PC-3 (cell line): ENCODE results near the gene NUMA1. TPM values are rescaled to one million over a fixed set of nuclear protein-coding genes. Genes with fewer than 3 reads are reported as not detected.

ENCODE experiments used
- ATAC-seq: fragments of 200-7000 bp; cut with Tn5 transposase; 2 replicates; pipeline ENCODE4 v1.9.1; 2020; ENCODE audit warnings: mild to moderate bottlenecking, moderate library complexity
- BruUV-seq: library from RNA; stranded (reverse); fragments of 400-500 nt; replicated peaks from 2 replicates; lab custom pipeline; 2021; lab: Mats Ljungman, UMichigan
- CTCF ChIA-PET: fragments of 300-600 bp; sonication (Branson Sonifier 250); formaldehyde crosslinking; loops from one replicate; lab custom pipeline; 2022; ENCODE audit warnings: antibody characterized with exemption; lab: Charles Lee
- POLR2A ChIA-PET: fragments of 300-600 bp; sonication (Branson Sonifier 250); formaldehyde crosslinking; loops from one replicate; lab custom pipeline; 2022; ENCODE audit warnings: antibody characterized with exemption; ENCODE audit not compliant: unreplicated experiment; lab: Charles Lee
- DNase-seq: peaks from one replicate; pipeline ENCODE4 v3.0.0-alpha.2; 2015
- H2AFZ ChIP-seq: fragments of 300-600 bp; sonication (generic); 2 replicates; pipeline ENCODE4 v1.6.0; 2016; ENCODE audit warnings: antibody characterized with exemption, low read length
- H3F3A ChIP-seq: fragments of 300-600 bp; sonication (generic); one replicate; pipeline ENCODE4 v1.6.0; 2017; ENCODE audit warnings: antibody characterized with exemption, low read length, control low read depth, mild to moderate bottlenecking; ENCODE audit not compliant: unreplicated experiment
- H3K27ac ChIP-seq: fragments of 300-600 bp; sonication (generic); 2 replicates; pipeline ENCODE4 v1.5.1; 2016; ENCODE audit warnings: mild to moderate bottlenecking, low read length
- H3K27me3 ChIP-seq: fragments of 300-600 bp; sonication (generic); 2 replicates; pipeline ENCODE4 v1.6.1; 2016; ENCODE audit warnings: low read length, mixed read lengths
- H3K36me3 ChIP-seq: fragments of 300-600 bp; sonication (generic); 2 replicates; pipeline ENCODE4 v1.6.1; 2016; ENCODE audit warnings: low read depth, mixed run types, low read length, mixed read lengths
- H3K4me1 ChIP-seq: fragments of 300-600 bp; sonication (generic); 2 replicates; pipeline ENCODE4 v1.5.1; 2016; ENCODE audit warnings: low read length; ENCODE audit not compliant: insufficient read depth
- H3K4me2 ChIP-seq: fragments of 300-600 bp; sonication (generic); 2 replicates; pipeline ENCODE4 v1.6.0; 2016; ENCODE audit warnings: low read length
- H3K4me3 ChIP-seq: fragments of 300-600 bp; sonication (generic); 2 replicates; pipeline ENCODE4 v1.5.1; 2016; ENCODE audit warnings: mild to moderate bottlenecking, low read length, mixed read lengths
- H3K79me2 ChIP-seq: fragments of 300-600 bp; sonication (generic); 2 replicates; pipeline ENCODE4 v1.6.1; 2017; ENCODE audit warnings: low read length, mixed read lengths
- H3K9ac ChIP-seq: fragments of 300-600 bp; sonication (generic); 2 replicates; pipeline ENCODE4 v1.6.0; 2016; ENCODE audit warnings: mild to moderate bottlenecking, low read length
- H3K9me2 ChIP-seq: fragments of 300-600 bp; sonication (generic); replicated peaks from 2 replicates; pipeline ENCODE4 v1.6.1; 2016; ENCODE audit warnings: mixed run types, low read length, mixed read lengths
- H3K9me3 ChIP-seq: fragments of 300-600 bp; sonication (generic); 2 replicates; pipeline ENCODE4 v1.6.1; 2016; ENCODE audit warnings: low read length, mixed read lengths
- H4K20me1 ChIP-seq: fragments of 300-600 bp; sonication (generic); 2 replicates; pipeline ENCODE4 v1.6.1; 2016; ENCODE audit warnings: low read length, mixed read lengths
- EZH2 ChIP-seq: fragments of 300-600 bp; sonication (generic); IDR thresholded peaks from one replicate; pipeline ENCODE4 v1.6.1; 2017; ENCODE audit warnings: antibody characterized with exemption, mild to moderate bottlenecking, low read length; ENCODE audit not compliant: unreplicated experiment
- EZH2phosphoT487 ChIP-seq: fragments of 300-600 bp; sonication (generic); IDR thresholded peaks from 2 replicates; pipeline ENCODE4 v1.6.1; 2018; ENCODE audit warnings: mild to moderate bottlenecking, antibody characterized with exemption, low read length, borderline replicate concordance
- intact Hi-C: fragments of 100-400 bp; cut with micrococcal nuclease; formaldehyde crosslinking; loops from 2 replicates; pipeline ENCODE4 v1.9.0; 2023
- total RNA-seq: library from RNA; depleted of rRNA; stranded (reverse); fragments of >200 nt; gene quantifications from 2 replicates; pipeline ENCODE4 v1.2.3, GENCODE V29; 2014
- TF ChIP-seq, protein P1 (sequence below): fragments of 300-600 bp; sonication (generic); conservative IDR thresholded peaks from 2 replicates; pipeline ENCODE4 v1.5.1; 2017; ENCODE audit warnings: antibody characterized with exemption, low read depth, mild to moderate bottlenecking, low read length

NUMA1 gene
- total RNA-seq, 1 experiment from 2014 or later: 145 TPM

DNA sequence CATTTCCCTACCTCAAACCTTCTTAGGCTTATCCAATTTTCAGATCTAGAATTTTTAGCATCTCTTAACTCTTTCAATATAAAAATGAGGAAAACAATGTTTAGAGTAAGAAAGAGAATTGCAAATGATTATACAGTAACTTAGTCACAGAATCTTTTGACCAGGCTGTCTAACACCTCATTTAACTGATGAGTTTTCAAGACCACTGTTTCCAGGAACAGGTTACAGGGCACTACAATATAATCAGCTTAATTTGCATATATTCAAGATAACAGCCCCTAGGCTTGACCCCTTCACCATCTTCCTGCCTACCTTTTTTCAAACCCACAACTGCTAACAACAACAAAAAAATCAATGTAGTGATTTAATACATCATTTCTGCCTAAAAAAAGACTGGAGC lies 12.7 kb downstream of the NUMA1 start:
- no peak for TF ChIP-seq EZH2phosphoT487
- TF ChIP-seq, protein P1, sequence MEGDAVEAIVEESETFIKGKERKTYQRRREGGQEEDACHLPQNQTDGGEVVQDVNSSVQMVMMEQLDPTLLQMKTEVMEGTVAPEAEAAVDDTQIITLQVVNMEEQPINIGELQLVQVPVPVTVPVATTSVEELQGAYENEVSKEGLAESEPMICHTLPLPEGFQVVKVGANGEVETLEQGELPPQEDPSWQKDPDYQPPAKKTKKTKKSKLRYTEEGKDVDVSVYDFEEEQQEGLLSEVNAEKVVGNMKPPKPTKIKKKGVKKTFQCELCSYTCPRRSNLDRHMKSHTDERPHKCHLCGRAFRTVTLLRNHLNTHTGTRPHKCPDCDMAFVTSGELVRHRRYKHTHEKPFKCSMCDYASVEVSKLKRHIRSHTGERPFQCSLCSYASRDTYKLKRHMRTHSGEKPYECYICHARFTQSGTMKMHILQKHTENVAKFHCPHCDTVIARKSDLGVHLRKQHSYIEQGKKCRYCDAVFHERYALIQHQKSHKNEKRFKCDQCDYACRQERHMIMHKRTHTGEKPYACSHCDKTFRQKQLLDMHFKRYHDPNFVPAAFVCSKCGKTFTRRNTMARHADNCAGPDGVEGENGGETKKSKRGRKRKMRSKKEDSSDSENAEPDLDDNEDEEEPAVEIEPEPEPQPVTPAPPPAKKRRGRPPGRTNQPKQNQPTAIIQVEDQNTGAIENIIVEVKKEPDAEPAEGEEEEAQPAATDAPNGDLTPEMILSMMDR: no peak
- no peak for TF ChIP-seq EZH2
- H3K9me2 ChIP-seq: no peaks in the 10 kb centered on the region
- intact Hi-C loops: no loop called here
- no peak overlapping the region for H3K4me3 ChIP-seq
- peaks cover 80% of the 10 kb centered on the region for H3K79me2 ChIP-seq
- no peaks in the 10 kb centered on the region for H3K9me3 ChIP-seq
- peaks cover 31% of the 10 kb centered on the region; the same call in 1 of the 2 replicates for H3K36me3 ChIP-seq
- ChIA-PET POLR2A (no interaction called here), CTCF (interaction anchor here (0.7 kb wide), 1 partner anchor 470 kb away, joined by 3 read pairs; no protein-coding TSS in a partner anchor)
- DNase-seq (no peak), ATAC-seq (no peak)
- H3K4me2 ChIP-seq: no peak overlapping the region
- no peaks in the 10 kb centered on the region for H3F3A ChIP-seq
- BruUV-seq: no TSS peak
- no peak overlapping the region for H2AFZ ChIP-seq
- peaks cover 36% of the 10 kb centered on the region for H3K4me1 ChIP-seq
- peaks cover 21% of the 10 kb centered on the region; the same call in 1 of the 2 replicates for H4K20me1 ChIP-seq
- no peaks in the 10 kb centered on the region for H3K27me3 ChIP-seq
- no peak overlapping the region for H3K27ac ChIP-seq
- no peak overlapping the region for H3K9ac ChIP-seq

- Histone ChIP-seq H2AFZ (no peak overlapping the region), H3K9me3 (no peaks in the 10 kb centered on the region), H3K9me2 (no peaks in the 10 kb centered on the region), H3K4me2 (no peak overlapping the region), H3K27me3 (no peaks in the 10 kb centered on the region), H3K9ac (no peak overlapping the region), H4K20me1 (peaks cover 21% of the 10 kb centered on the region; the same call in 1 of the 2 replicates), H3K27ac (no peak overlapping the region), H3K4me3 (no peak overlapping the region), H3K4me1 (peaks cover 32% of the 10 kb centered on the region), H3K36me3 (peaks cover 31% of the 10 kb centered on the region; the same call in 1 of the 2 replicates), H3K79me2 (peaks cover 76% of the 10 kb centered on the region), H3F3A (no peaks in the 10 kb centered on the region)
- BruUV-seq: no TSS peak
- TF ChIP-seq EZH2: no peak
- TF ChIP-seq, protein P1: no peak
- ATAC-seq: no peak
- ChIA-PET CTCF (no interaction called here), POLR2A (no interaction called here)
- no peak for DNase-seq
- intact Hi-C loops: no loop called here
Observed at GRCh38 chr11:72067266-72067665, 13.1 kb downstream of the NUMA1 start.

- H3K27ac ChIP-seq: no peak overlapping the region
- H4K20me1 ChIP-seq: peaks cover 17% of the 10 kb centered on the region; the same call in 1 of the 2 replicates
- no peaks in the 10 kb centered on the region for H3F3A ChIP-seq
- no peaks in the 10 kb centered on the region for H3K9me2 ChIP-seq
- TF ChIP-seq, protein P1: no peak
- TF ChIP-seq EZH2phosphoT487: no peak
- no peak for TF ChIP-seq EZH2
- DNase-seq (no peak), ATAC-seq (no peak)
- peaks cover 75% of the 10 kb centered on the region for H3K79me2 ChIP-seq
- CTCF ChIA-PET: no interaction called here
- no peak overlapping the region for H3K4me3 ChIP-seq
- peaks cover 28% of the 10 kb centered on the region for H3K4me1 ChIP-seq
- POLR2A ChIA-PET: no interaction called here
- H3K9me3 ChIP-seq: no peaks in the 10 kb centered on the region
- BruUV-seq: no TSS peak
- no peaks in the 10 kb centered on the region for H3K27me3 ChIP-seq
- H3K36me3 ChIP-seq: peaks cover 33% of the 10 kb centered on the region; the same call in 1 of the 2 replicates
- H3K4me2 ChIP-seq: no peak overlapping the region
- intact Hi-C loops: no loop called here
- H3K9ac ChIP-seq: no peak overlapping the region
- no peak overlapping the region for H2AFZ ChIP-seq
Observed at GRCh38 chr11:72066855-72067254, 13.5 kb downstream of the NUMA1 start.
